Peyer's patch (tissue), 4 donors: Measurements from ENCODE around the gene NANOG. TPM values are rescaled to one million over a fixed set of nuclear protein-coding genes. Genes with fewer than 3 reads are reported as not detected.
"Not testable (repeated sequence)": the region's sequence is repeated elsewhere in the genome, so short reads cannot be mapped to it uniquely, and the experiment has no call there.

Source experiments
- DNase-seq, 3 donors: peaks; one replicate each; pipeline ENCODE4 v3.0.0-alpha.2; 2017 to 2019
- H3K27ac ChIP-seq, 4 donors: fragments of 200-600 bp; sonication (generic); one replicate each; pipeline ENCODE4 v1.5.1; 2016 to 2019
- H3K27me3 ChIP-seq, 2 donors: fragments of 200-600 bp; sonication (generic); one replicate each; pipeline ENCODE4 v1.5.1; 2019
- H3K36me3 ChIP-seq, 3 donors: fragments of 200-600 bp; sonication (generic); one replicate each; pipeline ENCODE4 v1.5.1; 2016 to 2019
- H3K4me1 ChIP-seq, 4 donors: fragments of 200-600 bp; sonication (generic); one replicate each; pipeline ENCODE4 v1.5.1; 2016 to 2019
- H3K4me3 ChIP-seq, 4 donors: fragments of 200-600 bp; sonication (generic); 1 replicate in 3 of 4; 2 replicates in 1 of 4; pipeline ENCODE4 v1.5.1; 2016 to 2019; ENCODE audit warnings: mild to moderate bottlenecking in 1 of 4
- H3K9me3 ChIP-seq, 4 donors: fragments of 200-600 bp; sonication (generic); one replicate each; pipeline ENCODE4 v1.5.1; 2016 to 2019; ENCODE audit warnings: mild to moderate bottlenecking in 1 of 4
- POLR2A ChIP-seq, 2 donors: fragments of 450-650 bp; IDR thresholded peaks; one replicate each; pipeline ENCODE4 v1.5.1; 2017; ENCODE audit warnings: antibody characterized with exemption in 2 of 2, mild to moderate bottlenecking in 2 of 2, moderate library complexity in 2 of 2
- total RNA-seq, 4 donors: library from RNA; depleted of rRNA; stranded (reverse); fragments of >200 nt; gene quantifications; one replicate each; pipeline ENCODE4 v1.1.0, GENCODE V29; 2016
- TF ChIP-seq, protein P1 (sequence below), 6 experiments: fragments of 450-650 bp in 4 of 6; fragments of 200-600 bp in 2 of 6; sonication (generic) in 1 of 6; IDR thresholded peaks; one replicate each; pipeline ENCODE4 v1.5.1; 2017 to 2019; ENCODE audit warnings: antibody characterized with exemption in 6 of 6, mild to moderate bottlenecking in 3 of 6, moderate library complexity in 1 of 6

NANOG gene
- total RNA-seq, 4 donors from 2014 or later, result not detected

DNA sequence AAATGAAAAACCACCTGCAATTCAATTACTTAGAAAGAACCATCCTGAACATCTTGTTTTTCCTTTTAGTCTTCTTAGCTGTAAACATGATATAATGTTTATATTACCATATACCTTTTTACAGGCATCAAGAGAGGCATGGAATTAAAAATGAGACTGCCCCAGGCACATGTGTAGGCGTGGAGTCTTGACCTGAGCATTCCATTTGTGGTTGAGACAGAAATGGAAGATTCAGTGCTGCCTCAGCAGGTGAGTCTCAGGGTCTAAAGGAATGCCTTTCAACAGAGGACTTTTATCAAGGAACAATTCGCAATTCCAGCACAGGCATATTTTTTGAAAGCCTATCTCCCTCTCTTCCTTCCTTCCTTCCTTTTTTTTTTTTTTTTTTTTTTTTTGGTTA, 32.2 kb upstream of the NANOG start:
- H3K27ac ChIP-seq, result no peak overlapping the region
- no peaks in the 10 kb centered on the region for H3K9me3 ChIP-seq
- H3K4me1 ChIP-seq, result no peaks in the 10 kb centered on the region
- TF ChIP-seq, protein P1, sequence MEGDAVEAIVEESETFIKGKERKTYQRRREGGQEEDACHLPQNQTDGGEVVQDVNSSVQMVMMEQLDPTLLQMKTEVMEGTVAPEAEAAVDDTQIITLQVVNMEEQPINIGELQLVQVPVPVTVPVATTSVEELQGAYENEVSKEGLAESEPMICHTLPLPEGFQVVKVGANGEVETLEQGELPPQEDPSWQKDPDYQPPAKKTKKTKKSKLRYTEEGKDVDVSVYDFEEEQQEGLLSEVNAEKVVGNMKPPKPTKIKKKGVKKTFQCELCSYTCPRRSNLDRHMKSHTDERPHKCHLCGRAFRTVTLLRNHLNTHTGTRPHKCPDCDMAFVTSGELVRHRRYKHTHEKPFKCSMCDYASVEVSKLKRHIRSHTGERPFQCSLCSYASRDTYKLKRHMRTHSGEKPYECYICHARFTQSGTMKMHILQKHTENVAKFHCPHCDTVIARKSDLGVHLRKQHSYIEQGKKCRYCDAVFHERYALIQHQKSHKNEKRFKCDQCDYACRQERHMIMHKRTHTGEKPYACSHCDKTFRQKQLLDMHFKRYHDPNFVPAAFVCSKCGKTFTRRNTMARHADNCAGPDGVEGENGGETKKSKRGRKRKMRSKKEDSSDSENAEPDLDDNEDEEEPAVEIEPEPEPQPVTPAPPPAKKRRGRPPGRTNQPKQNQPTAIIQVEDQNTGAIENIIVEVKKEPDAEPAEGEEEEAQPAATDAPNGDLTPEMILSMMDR (IDR thresholded peaks at IDR 0.05), result no peak
- TF ChIP-seq POLR2A (IDR thresholded peaks at IDR 0.05), result no peak
- no peak overlapping the region for H3K4me3 ChIP-seq
- no peaks in the 10 kb centered on the region for H3K27me3 ChIP-seq
- DNase-seq, result no peak
- H3K36me3 ChIP-seq, result no peaks in the 10 kb centered on the region

- Histone ChIP-seq H3K4me3 (no peak overlapping the region), H3K36me3 (no peaks in the 10 kb centered on the region), H3K27me3 (no peaks in the 10 kb centered on the region), H3K4me1 (no peaks in the 10 kb centered on the region), H3K27ac (no peak overlapping the region), H3K9me3 (no peaks in the 10 kb centered on the region)
- no peak for TF ChIP-seq POLR2A (IDR thresholded peaks at IDR 0.05)
- TF ChIP-seq, protein P1 (IDR thresholded peaks at IDR 0.05), result no peak
- no peak for DNase-seq
These were observed 30.4 kb upstream of the NANOG start for GRCh38 chr12:7758766-7759140.

DNA sequence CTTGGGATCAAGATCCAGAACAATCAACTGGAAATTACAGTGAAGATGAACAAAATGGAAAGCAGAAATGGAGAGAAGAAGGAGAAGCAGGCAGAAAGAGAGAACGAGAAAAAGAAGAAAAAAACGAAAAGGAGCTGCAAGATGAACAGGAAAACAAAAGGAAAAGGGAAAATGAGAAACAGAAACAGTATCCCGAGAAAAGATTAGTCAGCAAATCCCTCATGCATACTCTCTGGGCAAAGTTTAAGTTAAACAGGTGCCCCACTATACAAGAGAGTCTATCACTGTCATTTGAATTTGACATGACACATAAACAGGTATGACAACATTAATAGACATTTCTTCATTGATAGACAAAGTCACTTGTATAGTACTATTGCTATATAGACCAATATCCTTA, 19.2 kb upstream of the NANOG start:
- Histone ChIP-seq H3K36me3 (no peaks in the 10 kb centered on the region), H3K27me3 (no peaks in the 10 kb centered on the region), H3K9me3 (no peaks in the 10 kb centered on the region), H3K4me1 (no peaks in the 10 kb centered on the region), H3K4me3 (no peak overlapping the region), H3K27ac (no peak overlapping the region)
- DNase-seq, result no peak
- TF ChIP-seq, protein P1 (IDR thresholded peaks at IDR 0.05), result no peak
- TF ChIP-seq POLR2A (IDR thresholded peaks at IDR 0.05), result no peak

DNA sequence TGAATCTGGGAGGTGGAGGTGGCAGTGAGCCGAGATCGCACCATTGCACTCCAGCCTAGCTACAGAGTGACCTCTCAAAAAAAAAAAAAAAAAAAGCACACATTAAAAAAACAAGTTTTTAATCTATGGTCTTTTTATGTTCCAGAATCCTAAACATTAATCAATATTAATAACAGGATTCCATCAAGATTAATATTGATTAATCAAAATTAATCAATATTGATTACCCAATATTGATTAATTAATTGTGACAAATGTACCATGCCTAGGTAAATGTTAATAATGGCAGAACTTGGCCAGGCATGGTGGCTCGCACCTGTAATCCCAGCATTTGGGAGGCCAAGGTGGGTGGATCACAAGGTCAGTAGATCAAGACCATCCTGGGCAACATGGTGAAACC, 7.9 kb upstream of the NANOG start:
- Histone ChIP-seq H3K4me3 (no peak overlapping the region), H3K36me3 (no peaks in the 10 kb centered on the region), H3K27me3 (no peaks in the 10 kb centered on the region), H3K4me1 (no peaks in the 10 kb centered on the region), H3K9me3 (no peaks in the 10 kb centered on the region), H3K27ac (no peak overlapping the region)
- no peak for DNase-seq
- no peak for TF ChIP-seq POLR2A (IDR thresholded peaks at IDR 0.05)
- TF ChIP-seq, protein P1 (IDR thresholded peaks at IDR 0.05), result no peak

DNA sequence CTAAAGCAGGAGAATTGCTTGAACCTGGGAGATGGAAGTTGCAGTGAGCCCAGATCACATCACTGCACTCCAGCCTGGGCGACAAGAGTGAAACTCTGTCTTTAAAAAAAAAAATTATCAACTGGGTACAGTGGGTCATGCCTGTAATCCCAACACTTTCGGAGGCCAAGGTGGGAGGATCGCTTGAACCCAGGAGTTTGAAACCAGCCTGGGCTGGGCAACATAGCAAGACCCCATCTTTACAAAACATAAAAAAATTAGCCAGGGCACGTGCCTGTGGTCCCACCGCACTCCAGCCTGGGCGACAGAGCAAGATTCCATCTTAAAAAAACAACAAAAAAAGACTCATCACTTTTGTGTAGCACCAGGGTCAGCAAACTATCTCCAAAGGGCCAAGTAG, 7.1 kb upstream of the NANOG start:
- DNase-seq, result no peak
- H3K27ac ChIP-seq, result no peak overlapping the region
- no peaks in the 10 kb centered on the region for H3K9me3 ChIP-seq
- no peaks in the 10 kb centered on the region for H3K27me3 ChIP-seq
- H3K4me3 ChIP-seq, result no peak overlapping the region
- TF ChIP-seq, protein P1 (IDR thresholded peaks at IDR 0.05), result no peak
- no peak for TF ChIP-seq POLR2A (IDR thresholded peaks at IDR 0.05)
- H3K36me3 ChIP-seq, result no peaks in the 10 kb centered on the region
- no peaks in the 10 kb centered on the region for H3K4me1 ChIP-seq

- not testable (repeated sequence) for H3K4me3 ChIP-seq, H3K36me3 ChIP-seq, H3K27me3 ChIP-seq, H3K4me1 ChIP-seq, H3K9me3 ChIP-seq, H3K27ac ChIP-seq, DNase-seq
These were observed 5.8 kb upstream of the NANOG start for GRCh38 chr12:7783433-7783832.
